Measurements from ENCODE around the gene ITGB8.

DNA sequence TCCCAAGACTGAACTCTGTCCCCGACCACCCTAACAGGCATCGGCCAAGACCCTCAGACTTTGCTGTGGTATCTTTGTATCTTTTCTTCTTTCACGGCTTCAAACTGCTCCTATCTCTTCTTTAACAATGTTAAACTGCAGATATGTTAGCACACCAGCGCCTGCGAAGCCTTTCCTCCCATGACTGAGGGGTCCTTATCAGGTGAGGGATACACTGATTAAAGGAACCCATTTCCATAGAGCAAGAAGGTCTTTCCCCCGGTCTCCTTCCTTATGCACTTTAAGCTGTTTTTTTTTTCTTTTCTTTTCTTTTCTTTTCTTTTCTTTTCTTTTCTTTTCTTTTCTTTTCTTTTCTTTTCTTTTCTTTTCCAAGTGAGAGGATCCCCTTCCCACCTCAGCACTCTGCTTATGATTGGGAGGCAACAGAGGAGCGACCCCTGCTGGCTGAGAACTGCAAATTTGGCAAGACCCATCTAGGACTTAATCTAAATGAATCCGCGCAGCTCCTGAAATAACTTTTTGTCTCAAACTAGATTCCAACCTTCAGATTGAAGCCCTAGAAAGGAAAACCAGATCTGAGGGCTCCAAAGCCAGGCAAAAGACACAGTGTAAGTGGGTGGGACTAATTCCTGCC lies 109.9 kb downstream of the ITGB8 start:
- TF ChIP-seq EZH2 (IDR thresholded peaks at IDR 0.05) (no peak), POLR2AphosphoS5 (IDR thresholded peaks at IDR 0.05; ENCODE audit: borderline replicate concordance, low read depth, low read length) (no peak), FOXP2 (optimal IDR thresholded peaks at IDR 0.05; ENCODE audit: control extremely low read depth, extremely low read length, insufficient read depth) (no peak)

Measured in SK-N-MC (cell line).